GM12875 (cell line): ENCODE measurements around the gene EPN1.
A peak's percentile ranks its signal among the peaks of the same experiment; 100 is the strongest.

Experiments
- H3K4me3 ChIP-seq: one replicate; pipeline ENCODE4 v1.5.1; 2011; ENCODE audit warnings: low read depth, low read length, control low read depth
- TF ChIP-seq, protein P1 (sequence below): IDR thresholded peaks from 2 replicates; pipeline ENCODE4 v1.5.1; 2011; ENCODE audit warnings: low read depth, mild to moderate bottlenecking, control low read depth, inconsistent platforms, low read length, moderate library complexity, borderline replicate concordance; ENCODE audit not compliant: insufficient read depth

EPN1 gene

DNA sequence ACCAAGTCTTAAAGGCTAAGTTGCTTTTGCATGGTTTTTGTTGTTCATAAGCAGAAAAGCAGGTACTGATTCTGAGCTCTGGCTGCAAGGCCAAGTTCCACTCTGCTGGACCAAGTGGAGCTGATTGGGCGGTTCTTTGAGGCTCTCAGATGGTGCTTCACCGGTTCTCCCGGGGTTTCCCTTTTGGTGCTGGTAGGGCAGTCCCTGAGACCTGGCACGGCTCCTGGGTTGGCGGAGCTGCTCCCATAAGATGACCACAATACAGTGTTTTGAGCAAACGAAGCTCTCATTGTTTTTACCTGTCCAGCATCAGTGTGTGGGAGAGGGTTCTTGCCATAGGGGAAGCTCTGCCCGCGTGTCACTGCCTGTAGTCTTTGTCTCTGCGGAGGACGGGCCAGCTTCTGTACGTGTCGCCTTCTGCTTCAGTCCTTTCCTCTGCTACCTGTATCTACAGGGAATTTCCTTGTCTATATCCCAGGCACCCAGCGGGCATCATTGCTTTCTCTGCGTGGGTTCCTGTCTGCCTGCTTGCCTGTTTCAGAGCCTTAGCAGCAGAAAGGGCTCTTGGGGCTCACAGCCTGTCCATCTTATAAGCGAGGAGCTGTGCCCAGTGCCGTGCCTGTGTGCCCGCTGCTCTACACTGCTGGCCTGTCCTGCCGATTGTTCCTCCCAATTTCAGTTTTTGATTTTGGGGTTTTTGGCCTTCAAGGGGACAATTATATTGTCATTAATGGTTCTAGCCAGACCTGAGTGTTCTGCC, 17.9 kb upstream of the EPN1 start:
- TF ChIP-seq, protein P1, sequence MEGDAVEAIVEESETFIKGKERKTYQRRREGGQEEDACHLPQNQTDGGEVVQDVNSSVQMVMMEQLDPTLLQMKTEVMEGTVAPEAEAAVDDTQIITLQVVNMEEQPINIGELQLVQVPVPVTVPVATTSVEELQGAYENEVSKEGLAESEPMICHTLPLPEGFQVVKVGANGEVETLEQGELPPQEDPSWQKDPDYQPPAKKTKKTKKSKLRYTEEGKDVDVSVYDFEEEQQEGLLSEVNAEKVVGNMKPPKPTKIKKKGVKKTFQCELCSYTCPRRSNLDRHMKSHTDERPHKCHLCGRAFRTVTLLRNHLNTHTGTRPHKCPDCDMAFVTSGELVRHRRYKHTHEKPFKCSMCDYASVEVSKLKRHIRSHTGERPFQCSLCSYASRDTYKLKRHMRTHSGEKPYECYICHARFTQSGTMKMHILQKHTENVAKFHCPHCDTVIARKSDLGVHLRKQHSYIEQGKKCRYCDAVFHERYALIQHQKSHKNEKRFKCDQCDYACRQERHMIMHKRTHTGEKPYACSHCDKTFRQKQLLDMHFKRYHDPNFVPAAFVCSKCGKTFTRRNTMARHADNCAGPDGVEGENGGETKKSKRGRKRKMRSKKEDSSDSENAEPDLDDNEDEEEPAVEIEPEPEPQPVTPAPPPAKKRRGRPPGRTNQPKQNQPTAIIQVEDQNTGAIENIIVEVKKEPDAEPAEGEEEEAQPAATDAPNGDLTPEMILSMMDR, result no peak
- H3K4me3 ChIP-seq, result peak overlapping the region; percentile 95

DNA sequence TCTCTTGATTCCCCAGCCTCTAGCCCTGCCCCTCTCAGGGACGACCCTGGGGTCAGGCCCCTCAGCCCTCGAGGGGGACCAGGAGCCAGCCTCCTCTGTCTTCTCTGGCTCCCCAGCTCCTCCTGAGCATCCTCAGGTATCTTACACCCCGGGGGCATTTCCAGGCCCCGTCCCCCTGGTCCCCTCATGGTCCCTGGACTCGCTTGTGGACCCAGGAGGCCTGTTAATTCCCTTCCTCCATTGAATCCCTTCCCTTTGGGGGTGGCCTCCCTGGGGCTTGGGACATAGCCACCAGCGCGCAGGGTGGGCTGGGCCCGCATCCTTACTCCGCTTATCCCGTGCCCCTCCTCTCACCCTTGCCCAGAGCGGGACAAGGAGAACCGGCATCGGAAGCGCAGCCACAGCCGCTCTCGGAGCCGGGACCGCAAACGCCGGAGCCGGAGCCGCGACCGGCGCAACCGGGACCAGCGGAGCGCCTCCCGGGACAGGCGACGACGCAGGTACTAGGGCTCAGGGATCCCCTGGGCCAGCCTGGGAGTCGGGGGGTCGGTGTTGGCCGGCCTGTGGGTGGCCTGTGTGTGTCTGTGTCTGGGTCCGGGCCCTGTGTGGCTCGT, 16.1 kb upstream of the EPN1 start:
- H3K4me3 ChIP-seq, result no peak overlapping the region
- TF ChIP-seq, protein P1, result no peak

DNA sequence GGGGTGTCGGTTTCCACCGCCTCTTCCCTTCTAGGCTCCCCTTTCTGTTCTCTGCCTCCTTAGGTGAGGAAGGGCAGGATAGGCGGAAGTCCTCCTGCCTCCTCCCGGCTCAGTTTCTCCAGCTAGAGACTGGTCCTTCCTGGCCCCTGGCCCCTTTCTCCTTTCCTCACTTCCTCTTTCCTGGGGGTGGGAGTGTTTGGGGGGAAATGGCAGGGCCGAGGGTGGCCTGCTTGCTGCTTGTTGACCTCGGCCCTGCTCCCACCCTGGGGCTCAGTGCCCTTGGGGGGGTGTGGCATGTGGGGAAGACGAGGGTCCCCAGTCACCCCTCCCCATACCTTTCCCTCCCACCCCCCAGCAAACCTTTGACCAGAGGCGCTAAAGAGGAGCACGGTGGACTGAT, 15.2 kb upstream of the EPN1 start:
- TF ChIP-seq, protein P1, result no peak
- no peak overlapping the region for H3K4me3 ChIP-seq

DNA sequence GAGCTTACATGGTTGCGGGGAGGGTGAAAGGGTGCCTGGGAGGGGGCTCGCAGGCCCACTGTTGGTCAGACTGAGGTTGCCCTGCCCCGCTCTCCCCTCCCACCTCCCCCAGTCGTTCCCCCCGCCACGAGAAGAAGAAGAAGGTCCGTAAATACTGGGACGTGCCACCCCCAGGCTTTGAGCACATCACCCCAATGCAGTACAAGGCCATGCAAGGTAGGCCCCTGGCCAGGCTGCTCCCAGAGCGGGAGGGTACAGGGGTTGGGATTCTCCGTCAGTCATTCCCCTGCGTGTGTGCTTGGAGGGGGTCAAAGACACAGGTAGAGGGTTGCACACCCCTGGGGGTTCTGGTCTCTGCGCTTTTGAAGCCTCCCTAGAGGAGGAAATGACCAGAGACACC, 14.6 kb upstream of the EPN1 start:
- no peak overlapping the region for H3K4me3 ChIP-seq
- TF ChIP-seq, protein P1, result no peak

DNA sequence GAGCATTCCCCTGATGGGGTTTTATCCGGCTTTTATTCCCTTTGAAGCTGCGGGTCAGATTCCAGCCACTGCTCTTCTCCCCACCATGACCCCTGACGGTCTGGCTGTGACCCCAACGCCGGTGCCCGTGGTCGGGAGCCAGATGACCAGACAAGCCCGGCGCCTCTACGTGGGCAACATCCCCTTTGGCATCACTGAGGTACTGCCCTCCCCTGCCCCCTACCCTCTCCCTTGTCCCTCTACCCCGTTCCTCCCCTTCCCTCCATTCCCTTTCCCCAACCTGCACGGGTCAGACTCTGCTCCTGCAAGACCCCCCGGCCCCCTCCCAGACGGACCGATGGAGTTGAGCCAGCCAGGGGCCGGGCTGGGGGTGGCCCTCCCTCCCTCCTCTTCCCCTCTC, 14.0 kb upstream of the EPN1 start:
- H3K4me3 ChIP-seq, result no peak overlapping the region
- TF ChIP-seq, protein P1, result no peak

DNA sequence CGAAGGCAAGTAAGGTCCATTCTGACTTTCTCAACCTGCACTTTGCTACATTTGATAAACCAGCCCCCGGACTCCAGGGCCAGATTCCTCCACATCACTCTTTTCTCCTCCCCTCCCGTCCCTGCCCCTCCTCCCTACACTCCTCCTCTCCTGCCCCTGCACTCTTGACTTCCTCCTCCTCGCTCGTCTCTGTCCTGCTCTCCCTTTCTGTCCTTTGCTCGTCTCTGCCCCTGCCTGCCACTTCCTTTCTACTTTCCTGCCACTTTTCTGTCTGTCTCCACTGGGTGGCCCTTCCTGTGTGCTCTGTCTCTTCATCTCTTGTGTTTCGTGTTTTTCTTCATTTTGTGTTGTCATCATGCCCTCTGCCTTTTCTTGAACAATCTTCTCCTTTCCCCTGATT, 13.2 kb upstream of the EPN1 start:
- TF ChIP-seq, protein P1, result no peak
- H3K4me3 ChIP-seq, result no peak overlapping the region
